Esophagus mucosa (tissue), 1 donor: ENCODE measurements around the gene TMEM132C. TPM values are rescaled to one million over a fixed set of nuclear protein-coding genes. Genes with fewer than 3 reads are reported as not detected.
A peak's percentile ranks its signal among the peaks of the same experiment; 100 is the strongest.

Source experiments
- ATAC-seq: fragments of 200-7000 bp; cut with Tn5 transposase; one replicate; pipeline ENCODE4 v1.9.1; 2020
- total RNA-seq: library from RNA; stranded (reverse); gene quantifications from one replicate; pipeline ENCODE4 v1.2.4, GENCODE V29; 2023
- donor health status: DM: yes; HTN: yes; CAD: no.

Gene TMEM132C
- total RNA-seq, 1 donor from 2014 or later: 0.16 TPM

DNA sequence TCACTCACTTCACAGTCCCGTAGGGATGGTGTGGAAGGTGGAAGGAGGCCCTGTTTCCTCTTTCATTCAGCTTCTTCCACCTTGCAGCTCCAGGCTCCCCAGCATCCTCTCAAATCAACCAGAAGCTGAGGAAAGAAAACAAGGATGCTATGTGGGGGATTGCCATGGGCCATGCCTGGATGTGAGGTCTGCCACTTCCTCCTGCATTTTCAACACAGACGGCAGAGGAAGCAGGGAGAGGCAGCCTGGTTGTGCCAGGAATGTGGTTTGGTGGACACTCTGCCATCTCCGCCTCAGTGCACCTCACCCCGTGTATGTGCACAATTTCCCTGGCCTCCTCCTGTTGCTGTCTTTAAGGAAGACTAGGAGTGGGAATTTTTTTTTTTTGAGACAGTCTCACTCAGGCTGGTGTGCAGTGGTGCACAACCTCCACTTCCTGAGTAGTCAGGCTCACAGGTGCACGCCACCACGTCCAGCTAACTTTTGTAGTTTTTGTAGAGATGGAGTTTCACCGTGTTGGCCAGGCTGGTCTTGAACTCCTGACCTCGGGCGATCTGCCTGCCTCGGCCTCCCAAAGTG, 457.6 kb downstream of the TMEM132C start:
- no peak for ATAC-seq

DNA sequence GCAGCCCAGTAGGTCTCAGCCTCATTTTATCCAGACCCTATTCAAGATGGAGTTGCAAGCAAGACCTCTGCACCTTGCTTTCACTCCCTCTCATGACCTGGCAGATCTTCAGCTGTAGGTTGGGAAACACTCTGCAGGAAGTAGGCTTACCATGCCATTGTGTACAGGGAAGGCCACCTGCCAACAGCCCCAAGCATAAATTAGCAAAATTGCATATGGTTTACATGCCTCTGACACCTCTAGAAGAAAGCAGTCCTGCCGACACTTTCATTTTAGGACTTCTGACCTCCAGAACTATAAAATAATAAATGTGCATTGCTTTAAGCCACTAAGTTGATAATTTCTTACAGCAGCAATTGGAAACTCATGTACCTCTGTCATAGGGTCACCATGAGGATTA, 459.9 kb downstream of the TMEM132C start:
- ATAC-seq: no peak

DNA sequence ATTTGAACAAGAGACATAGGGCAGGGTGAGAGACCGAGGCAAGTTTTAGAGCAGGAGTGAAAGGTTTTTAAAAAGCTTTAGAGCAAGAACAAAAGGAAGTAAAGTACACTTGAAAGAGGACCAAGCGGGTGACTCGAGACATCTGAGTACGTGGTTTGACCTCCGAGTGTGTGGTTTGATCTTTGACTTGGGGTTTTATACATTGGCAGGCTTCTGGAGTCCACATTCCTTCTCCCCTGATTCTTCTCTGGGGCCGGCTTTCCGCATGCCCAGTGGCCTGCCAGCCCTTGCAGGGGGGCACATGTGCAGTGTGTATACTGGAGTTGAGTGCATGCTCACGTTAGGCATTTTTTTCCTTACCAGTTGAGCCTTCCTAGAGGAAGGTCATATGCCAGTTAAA, 460.5 kb downstream of the TMEM132C start:
- no peak for ATAC-seq

DNA sequence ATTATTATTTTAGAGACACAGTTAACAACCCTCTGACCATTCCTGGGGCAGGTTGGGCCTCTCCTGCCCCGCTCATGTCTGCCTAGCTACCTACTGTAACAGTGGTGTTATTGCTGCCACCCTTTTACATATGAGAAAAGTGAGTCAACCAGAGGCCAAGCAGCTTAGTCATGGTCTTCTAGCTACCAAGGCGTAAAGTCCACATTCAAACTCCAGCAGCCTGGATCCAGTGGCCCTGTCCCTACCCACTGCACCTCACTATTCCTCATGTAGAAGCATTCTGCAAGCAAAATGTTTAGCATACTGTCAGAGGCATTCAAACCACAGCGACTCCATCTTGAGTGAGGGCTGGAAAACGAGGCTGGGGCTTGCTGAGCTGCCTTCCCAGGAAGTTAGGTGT, 461.0 kb downstream of the TMEM132C start:
- no peak for ATAC-seq

DNA sequence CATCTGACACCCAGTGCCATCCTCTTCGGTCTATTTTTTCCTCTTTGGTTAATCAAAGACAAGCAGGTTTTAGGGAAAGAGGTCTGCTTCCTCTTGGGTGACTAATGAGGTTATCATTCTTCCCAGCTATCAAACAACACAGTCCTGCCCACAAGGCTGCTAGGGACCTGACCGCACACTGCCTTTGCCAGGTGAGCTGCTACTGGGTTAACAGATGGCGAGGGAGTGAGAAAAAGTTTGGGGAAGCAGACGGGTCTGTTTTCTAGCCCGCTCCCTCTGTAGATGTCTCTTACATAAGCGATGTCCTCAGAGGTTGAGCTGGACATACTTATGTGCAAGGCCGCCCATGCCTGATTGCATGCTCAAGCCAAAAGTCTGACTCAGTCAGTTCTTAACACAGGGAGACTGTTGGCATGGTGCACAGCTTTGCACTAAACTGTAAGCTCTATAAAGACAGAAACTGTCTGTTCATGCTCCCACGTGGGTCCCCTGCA, 462.7 kb downstream of the TMEM132C start:
- ATAC-seq: no peak

DNA sequence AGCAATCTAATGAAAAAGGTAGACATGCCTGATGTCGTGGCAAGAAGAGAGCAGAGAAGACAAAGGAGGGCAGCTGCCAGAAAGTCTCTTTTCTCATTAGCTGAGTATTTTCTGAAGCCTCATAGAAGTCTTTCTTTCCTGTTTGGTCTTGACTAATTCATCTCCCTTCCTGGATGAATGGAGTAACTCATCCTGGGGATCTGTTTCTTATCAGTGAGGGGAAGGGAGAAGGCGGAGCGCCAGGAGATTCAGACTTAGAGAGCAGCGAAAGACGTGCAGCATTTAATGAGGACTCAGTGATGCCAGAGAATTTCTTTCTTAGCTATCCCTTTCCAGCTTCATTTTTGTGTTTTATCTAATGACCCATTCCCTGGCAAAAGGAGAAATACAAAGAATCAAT, 467.4 kb downstream of the TMEM132C start:
- ATAC-seq: no peak

DNA sequence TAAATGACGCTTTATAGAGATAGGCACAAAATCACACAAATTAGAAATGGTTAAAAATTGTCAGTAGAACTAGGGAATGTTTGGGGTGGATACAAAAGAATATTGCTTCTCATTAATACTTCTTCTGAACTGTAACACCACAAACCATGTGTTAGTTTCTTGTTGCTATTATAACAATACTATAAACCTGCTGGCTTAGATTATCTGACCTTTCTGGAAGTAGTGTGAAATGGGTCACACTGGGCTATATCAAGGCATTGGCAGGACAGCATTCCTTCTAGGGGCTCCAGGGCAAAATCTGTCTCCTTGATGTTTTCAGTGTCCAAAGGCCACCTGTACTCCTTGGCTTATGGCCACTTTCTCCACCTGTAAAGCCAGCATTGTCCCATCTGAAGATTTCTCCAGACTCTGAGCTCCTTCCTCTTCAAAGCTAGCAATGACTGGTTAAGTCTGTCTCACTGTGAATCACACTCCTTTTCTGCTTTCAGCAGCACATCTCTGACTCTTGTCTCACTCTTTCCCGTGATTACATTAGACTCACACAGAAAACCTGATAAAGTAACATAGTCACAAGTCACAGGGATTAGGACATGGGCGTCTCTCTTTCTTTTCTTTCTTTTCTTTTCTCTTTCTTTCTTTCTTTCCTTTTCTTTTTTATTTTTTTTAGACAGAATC, 470.5 kb downstream of the TMEM132C start:
- ATAC-seq: no peak

DNA sequence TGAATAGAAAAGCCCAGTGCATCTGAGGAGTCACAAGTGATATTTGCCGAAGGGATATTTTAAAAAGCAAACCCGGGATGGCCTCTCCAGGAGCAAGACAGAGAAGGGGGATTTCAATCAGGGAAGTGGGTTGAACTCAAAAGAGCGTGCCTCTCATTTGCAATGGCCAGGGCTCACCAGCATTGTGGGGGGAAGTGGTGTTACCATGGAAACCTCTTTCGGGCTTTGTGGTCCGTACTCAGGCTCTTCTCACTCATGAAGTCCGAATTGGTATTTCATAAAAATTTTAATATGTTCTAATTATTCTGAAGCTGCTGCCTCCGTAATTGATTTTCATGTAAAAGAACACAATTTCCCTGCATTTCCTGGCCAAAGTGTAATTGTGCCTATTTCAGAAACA, 476.9 kb downstream of the TMEM132C start:
- no peak for ATAC-seq

DNA sequence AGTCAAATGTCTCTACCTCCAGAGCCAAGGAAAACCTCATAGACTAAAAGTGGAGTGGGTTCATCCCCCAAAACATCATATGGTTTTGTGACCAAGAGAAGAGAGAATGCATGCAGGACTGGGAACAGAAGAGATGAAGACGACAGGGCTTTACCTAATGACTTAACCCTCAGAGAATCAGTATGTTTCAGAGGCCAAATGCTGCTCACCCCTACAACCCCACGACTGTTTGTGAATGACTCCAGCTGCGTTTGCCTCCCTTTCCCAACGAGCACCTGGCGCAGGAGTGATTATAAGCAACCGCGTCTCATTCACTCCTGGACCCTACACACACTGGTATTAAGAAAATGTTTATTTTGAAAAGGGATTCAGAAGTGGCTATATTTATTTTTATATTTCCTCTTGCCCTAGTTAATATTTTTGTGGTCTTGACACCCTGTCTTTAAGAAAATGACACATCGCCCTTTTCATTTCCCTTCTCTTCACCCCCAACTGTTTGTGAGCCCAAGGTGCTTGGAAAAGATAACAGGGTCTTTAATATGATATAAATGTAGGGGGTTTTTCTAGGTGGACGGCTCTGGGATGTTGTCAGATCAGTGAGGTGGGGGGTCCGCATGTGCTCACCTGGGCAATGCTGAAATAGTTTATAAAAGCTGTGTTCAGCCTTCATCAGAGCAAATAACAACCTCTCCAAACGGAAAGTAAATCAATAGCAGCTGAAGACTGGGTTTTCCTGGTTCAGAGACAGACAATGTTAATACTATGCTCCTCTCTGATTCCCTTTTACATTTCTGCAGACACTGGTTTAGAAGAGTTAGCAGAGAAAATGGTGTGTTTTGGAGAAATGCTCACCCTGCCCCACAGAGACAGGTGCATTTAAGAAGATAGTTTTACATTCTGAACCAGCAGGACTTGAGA, 479.1 kb downstream of the TMEM132C start:
- ATAC-seq: no peak

DNA sequence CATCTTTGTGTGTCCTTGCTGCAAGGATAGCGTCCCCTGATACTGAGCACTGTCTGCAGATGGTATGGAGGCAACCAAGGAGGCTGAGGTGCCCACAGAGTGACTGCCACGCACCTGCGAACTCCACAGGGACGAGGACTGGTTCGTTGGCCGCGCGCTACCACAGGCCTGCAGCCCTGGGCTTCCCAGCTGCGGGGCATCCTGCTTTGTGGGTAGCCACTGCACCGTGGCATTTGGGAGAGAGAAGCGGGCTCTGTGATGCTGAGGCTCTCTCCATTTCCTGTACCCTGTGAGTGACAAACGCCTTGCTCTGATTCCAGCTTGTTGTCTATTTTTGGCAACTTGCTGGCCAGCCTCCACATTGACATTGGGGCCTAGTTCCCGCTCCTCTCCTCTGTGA, 480.5 kb downstream of the TMEM132C start:
- no peak for ATAC-seq

DNA sequence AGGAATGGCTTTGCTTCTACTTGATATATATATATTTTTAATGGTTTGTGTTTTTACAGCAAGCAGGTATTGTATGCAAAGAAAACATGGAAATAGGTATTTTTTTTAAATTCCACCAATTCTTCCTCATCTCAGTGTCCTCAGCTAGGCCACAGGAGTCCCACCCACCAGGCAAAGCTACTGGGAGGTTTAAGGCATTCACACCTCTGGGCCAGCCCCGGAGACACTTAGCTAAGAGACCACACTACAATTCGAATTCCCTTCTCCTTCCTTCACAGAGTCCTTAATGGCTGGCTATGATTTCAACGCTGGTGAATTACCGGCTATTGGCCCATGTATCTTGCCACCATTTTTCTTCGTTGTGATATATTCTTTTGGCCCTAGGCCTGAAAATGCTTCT, 485.4 kb downstream of the TMEM132C start:
- no peak for ATAC-seq

DNA sequence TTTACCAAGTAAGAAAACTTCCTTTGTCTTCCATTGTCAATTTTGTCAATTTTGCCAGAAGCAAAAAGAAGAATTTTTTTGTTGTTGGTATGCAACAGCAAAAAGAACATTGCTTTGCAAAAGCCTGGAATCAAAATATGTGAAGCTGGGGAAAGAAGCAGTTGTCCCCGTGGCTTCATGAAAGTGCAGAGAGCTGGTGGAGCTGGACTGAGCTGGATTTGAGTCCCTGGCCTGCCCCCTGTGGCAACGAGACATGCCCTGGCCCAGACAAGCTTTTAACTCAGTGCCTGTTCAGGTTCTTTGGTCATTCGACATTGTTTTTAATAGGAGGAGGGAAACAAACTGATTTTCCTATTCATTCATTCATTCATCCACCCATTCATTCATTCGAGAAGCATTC, 486.5 kb downstream of the TMEM132C start:
- ATAC-seq: no peak

DNA sequence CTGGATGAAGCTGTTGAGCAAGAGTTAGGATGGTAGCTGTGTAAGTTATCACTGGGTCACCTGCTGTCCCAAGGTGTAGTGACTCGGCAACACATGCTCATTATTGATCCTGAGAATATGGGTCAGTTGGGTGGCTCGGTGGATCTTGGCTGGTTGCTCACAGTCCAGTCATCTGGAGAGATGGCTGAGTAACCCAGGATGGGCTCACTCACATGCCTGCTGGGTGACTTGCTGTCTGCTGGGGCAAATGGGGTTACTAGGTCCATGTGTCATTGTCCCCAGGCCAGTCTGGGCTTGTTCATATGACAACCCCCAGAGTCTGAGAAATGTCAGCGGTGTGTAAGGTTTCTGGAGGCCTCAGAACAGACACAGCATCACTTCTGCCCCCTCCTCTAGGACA, 487.3 kb downstream of the TMEM132C start:
- ATAC-seq: peak; percentile 26

DNA sequence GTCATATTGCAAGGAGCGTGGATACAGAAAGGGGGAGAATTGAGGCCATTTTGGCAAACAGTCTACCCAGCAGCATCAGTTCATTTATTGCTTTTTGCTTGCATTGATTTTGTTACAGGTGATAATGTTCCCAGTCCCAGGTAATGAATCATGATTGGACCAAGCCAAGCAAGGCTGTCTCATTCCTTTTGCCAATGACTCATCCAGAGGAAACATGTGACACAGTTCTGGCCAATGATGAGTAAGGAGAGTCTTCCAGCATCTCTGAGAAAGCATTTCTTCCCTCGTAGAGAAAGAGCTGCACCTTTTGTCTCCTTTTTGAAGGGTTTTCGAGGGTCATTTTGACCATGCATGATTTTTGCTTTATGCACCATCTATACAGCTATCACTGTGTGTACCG, 488.6 kb downstream of the TMEM132C start:
- no peak for ATAC-seq
